ENCODE measurements around the gene CIAO2A.

CIAO2A gene

DNA sequence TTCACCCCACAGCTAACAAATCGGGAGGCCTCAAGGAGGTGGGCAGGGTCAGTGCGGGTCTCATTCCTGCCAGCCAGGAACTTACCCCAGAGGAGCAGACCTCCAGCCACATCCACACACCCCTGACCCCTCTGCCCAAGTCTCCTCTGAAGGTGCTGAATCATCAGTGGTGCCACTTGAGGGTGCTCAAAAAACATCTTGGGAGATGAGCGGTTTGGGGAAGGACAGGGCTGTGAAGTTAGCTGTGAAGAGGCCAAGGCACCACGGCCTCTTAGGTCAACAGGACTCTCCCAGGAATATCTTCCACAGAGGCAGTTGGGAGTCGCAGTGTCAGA is 48.6 kb downstream of the CIAO2A start:
- TF ChIP-seq CTCF (IDR thresholded peaks at IDR 0.05; ENCODE audit: extremely low read depth, missing control alignments): no peak

GRCh38 chr15:64044300-64045100 is 49.1 kb downstream of the CIAO2A start:
- no peak for TF ChIP-seq CTCF (IDR thresholded peaks at IDR 0.05; ENCODE audit: extremely low read depth, missing control alignments)
- DNase-seq (ENCODE audit: low spot score): peak; percentile 83

More for the DNA sequence above, 48.6 kb downstream of the CIAO2A start:
- peak; percentile 39 for DNase-seq (ENCODE audit: low spot score)

DNA sequence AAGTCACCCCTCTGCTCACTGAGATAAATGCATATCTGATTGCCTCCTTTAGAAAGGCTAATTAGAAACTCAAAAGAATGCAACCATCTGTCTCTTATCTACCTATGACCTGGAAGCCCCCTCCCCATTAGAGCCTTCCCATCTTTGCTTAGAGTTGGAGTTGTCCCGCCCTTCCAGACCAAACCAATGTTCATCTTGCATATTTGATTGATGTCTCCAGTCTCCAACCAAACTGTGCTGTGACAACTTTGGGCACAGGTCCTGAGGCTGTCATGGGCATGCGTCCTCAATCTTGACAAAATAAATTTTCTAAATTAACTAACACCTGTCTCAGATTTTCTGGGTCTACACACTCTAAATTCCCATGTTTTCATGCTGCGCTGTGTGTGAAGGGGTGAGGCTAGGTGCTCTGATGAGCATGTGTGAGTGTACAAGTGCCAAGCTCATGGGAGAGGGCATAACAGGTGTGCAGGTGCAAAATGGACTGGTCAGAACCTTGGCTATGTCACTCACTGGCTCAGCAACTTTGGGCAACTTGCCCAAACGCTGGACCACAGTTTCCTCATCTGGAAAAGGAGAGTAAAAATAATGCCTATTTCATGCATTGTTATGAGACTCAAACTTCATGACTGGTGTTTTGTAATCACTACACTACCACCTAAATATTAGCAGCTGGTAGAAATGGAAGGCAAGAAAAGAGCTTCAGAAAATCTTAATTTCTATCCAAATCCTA is 54.6 kb downstream of the CIAO2A start:
- DNase-seq (ENCODE audit: low spot score): no peak
- TF ChIP-seq CTCF (IDR thresholded peaks at IDR 0.05; ENCODE audit: extremely low read depth, missing control alignments): no peak

DNA sequence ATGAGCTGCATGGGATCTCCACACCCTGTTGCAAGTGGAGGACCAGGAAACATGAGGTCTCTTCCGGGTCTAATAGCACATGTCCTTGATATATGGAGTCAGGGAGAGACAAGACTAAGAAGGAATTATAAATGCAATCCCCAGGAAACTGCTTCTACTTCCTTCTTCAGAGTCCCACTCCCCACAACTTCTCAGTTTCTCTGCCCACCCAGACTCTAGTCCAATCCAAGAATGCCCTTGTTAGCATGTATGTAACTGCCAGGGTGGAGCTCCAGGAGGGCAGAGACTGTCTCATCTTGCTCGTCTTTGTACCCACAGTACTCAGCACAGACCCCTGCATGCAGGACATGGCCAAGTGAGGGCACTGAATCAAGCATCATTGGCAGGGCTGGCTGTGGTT is 55.7 kb downstream of the CIAO2A start:
- no peak for DNase-seq (ENCODE audit: low spot score)
- TF ChIP-seq CTCF (IDR thresholded peaks at IDR 0.05; ENCODE audit: extremely low read depth, missing control alignments): no peak

- DNase-seq (ENCODE audit: low spot score): no peak
- TF ChIP-seq CTCF (IDR thresholded peaks at IDR 0.05; ENCODE audit: extremely low read depth, missing control alignments): no peak
These were observed 56.5 kb downstream of the CIAO2A start for GRCh38 chr15:64037116-64037515.

GRCh38 chr15:64035525-64035924 is 58.1 kb downstream of the CIAO2A start:
- DNase-seq (ENCODE audit: low spot score): no peak
- TF ChIP-seq CTCF (IDR thresholded peaks at IDR 0.05; ENCODE audit: extremely low read depth, missing control alignments): no peak

DNA sequence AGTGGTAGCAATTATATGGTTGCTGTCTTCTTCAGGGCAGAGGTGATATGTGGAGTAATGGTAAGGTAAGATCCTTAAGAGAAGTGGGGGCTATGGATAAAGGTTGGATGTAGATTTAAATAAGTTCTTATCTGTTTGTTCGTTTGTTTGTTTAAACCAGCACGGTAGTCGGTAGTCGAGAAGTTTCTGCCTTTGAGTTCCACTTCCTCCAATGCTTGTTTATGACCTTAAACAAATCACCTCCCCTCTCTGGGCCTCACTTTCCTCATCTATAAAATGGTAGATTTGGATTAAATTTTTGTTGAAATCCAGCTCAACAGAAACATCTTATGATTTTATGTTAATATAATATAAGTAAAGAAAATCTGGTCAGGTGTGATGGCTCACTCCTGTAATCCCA is 59.1 kb downstream of the CIAO2A start:
- DNase-seq (ENCODE audit: low spot score): no peak
- TF ChIP-seq CTCF (IDR thresholded peaks at IDR 0.05; ENCODE audit: extremely low read depth, missing control alignments): no peak
